Measurements from ENCODE around the gene LENG1.

LENG1 gene

GRCh38 chr19:54162241-54162805 is 2.8 kb upstream of the LENG1 start:
- peak; percentile 82 for DNase-seq

DNA sequence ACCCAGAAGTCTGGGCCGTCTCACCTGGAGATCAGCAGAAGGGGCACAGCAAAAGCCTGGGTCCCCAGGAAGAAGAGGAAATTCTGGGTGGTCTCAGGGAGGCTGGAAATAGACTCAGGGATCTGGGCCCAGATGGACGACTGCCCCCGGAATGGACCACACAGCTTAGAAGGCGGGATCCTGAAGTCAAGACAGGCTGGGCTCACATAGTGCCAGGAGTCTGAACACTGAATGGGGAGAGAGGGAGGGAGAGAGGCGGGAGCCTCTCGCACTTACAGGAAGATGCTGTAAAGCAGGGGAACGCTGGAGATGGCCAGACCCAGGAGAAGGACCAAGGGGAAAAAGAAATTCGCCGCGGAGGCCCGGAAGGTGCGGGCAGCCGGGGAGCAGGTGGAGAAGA is 1.3 kb upstream of the LENG1 start:
- no peak for DNase-seq

DNA sequence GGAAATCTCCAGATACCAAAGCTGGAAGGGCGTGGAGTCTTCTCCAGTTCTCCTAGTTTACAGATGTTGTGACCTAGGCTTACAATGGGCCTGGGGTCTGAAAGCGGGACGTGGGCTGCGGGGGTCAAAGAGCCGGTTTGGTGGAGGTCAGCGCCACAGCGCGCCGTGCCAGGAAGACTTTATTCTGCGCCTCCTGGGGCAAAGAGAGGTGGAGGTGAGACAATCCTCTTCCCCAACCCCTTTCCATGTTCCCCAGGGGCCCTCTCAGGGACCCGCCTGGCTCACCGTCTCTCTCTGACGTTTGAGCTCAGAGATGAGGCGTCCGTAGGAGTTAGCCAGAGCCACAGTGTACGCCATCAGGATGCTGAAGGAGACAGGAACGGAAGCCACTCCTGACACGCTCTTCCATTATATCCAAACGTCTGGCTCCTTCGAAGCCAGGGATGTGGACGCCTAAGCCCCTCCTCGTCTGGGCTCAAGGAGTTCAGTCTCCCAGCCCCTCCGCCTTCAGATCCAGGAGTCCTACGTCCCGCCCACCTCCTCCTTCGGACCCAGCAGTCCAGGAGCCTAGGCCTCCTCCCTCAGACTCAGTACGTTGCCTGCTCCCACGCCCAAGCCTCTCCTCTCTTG is 776 bp upstream of the LENG1 start:
- DNase-seq, result no peak

GRCh38 chr19:54158812-54159351 is 639 bp downstream of the LENG1 start:
- peak; percentile 24 for DNase-seq

DNA sequence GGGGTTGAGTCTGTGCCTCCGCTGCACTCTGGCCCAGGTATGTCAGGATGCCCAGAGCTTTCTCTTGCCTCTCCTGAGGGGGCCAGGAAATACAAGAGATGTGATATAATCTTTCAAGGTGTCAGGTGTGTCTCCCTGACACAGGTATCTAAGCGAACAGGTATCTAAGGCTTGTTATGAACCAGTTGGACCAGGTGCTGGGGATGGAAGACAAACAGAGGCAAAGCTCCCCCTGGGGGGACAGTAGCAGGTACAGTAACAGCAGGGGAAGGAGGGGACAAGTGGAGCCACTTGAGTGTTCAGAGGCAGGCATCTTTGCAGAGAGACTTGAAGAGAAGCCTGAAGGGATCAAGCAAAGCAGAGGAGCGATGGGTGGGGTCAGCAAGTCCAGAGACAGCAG is 2.6 kb downstream of the LENG1 start:
- DNase-seq, result no peak

GRCh38 chr19:54156490-54156889 is 3.0 kb downstream of the LENG1 start:
- no peak for DNase-seq

DNA sequence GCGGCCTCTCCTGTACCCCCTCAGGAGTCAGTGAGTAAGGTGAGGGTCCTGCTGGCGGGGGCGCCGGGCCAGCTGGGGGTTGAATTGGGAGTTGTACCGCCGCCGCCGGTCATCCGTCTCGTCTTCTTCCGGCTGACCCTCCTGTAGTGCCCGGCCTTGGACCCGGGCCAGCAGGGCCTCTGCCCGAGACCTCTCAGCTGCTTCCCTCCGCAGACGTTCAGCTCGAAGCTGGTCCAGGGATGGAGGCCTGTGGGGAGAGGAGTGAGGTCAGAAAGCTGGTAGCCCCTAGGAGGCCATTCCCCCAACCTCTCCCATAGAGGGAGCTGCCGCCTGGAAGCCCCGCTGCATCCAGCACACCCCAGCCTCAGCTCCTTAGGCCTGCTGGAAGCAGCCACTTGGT is 3.8 kb downstream of the LENG1 start:
- DNase-seq, result no peak

DNA sequence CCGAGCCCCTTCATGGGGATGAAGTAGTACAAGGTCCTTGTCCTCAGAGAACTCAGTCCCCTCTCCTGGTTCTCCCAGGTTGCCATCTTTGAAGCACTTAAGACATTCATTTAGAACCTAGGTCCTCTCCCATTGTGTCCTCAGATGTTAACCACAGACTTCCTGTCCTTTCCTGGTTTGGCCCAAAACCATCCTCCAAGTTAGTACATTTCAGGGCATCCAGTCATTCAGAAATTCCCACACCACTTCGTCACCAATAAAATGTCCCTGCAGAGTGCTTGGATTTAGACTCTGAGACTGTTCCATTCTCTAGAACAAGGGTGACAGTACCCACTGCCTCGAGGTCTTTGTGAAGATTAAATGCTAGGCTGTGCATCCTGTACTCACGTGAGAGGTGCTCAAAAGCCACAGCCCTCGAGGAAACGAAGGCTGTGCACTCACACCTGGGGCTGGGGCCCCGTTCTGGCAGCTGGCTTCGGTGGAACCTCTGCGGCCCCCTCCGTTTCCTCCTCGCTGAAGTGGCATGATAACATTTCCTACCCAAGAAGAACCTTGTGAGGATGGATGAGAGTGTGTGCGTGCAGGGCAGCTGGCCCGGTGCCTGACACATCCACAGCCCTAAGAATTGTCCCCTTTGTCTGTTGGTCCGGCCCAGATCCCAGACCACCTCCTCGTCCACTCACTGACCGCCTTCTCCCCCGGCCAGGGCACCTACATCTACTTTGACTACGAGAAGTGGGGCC is 4.7 kb downstream of the LENG1 start:
- no peak for DNase-seq

DNA sequence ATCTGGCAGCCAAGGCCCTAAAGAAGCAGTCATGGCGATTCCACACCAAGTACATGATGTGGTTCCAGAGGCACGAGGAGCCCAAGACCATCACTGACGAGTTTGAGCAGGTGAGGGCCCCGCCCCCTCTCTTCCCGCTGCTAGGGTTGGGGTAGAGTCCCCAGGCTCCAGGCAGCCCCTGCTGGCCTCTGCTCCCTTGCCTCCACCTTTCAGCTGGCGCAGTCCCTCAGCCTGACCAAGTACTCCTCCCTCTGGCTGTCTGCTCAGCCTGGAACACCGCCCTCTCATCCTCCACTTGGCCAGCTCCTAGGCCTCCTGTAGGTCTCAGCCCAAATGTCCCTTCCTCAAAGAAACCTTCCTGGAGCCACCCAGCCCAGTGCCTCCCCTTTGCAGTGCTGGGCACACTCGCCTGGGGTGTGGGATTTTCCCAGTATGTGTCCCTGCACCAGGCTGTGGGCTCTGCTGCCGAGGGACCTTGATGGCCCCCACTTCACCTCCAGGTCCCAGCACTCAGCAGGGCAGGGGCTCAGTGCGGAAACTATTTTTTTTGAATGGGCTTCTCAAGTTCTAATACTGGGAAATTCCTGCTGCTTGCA is 5.7 kb downstream of the LENG1 start:
- no peak for DNase-seq

DNA sequence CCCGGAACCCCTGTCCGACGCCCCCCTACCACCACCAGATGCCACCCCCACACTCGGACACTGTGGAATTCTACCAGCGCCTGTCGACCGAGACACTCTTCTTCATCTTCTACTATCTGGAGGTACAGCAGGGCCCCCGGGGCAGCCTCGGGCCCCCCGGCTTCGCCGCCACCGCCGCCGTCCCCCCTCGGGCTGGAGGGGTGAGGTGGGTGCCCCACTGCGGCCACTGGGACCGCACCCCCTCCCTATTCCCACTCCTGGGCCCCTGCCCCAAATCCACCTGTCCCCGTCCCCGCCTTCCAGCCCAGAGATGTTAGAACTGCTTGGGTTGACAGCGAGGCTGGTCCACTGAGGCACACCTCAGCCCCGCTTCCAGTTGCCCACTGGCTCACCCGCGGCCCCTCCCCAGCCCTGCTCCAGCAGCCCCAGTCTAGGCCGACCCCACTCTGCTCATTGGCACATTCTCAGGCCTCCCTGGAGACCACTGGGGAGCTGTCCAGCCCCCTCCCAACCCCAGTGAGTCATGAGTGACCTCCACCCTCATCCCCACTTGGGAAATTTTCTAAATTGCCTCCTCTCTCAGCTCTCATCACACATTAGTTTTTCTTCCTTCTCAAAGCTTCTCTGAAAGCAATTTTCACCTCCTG is 6.5 kb downstream of the LENG1 start:
- no peak for DNase-seq

DNA sequence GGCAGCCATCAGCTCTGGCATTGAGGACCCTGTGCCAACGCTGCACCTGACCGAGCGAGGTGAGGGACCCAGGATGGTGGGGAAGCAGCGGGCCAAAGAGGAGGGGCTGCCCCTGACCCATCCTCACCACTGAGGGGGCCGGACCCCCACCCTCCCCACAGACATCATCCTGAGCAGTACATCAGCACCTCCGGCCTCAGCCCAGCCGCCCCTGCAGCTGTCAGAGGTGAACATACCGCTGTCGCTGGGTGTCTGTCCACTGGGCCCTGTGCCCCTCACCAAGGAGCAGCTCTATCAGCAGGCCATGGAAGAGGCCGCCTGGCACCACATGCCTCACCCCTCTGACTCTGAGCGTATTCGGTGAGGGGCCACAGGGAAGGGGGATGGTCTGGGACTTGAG is 7.3 kb downstream of the LENG1 start:
- DNase-seq, result no peak

DNA sequence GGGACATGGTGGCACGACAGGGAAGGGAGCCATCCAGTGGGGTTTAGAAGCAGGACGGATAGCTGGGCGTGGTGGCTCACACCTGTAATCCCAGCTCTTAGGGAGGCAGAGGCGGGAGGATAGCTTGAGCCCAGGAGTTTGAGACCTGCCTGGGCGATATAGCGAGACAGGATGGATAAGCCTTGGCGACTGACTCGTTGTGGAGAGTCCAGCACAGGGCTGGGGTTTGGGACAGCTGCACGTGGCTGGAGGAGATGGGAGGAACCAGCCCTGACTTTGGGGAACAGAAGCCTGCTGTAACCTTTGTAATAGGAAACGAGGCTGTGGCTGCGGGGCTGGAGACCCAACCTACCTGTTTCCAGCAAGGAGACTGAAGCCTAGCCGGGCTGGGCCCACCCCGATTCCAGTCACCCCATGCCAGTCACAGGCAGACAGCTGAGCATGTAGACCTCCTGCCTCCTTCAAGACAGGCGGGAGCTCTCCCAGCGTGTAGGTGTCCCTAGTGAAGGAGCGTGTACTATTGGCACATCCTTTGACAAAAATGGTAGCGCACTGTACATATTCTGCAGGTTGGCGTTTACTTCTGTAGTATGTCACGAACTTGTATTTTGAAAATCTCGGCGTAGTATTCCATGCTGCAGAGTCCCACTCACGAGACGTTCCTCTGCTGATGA is 8.0 kb downstream of the LENG1 start:
- no peak for DNase-seq

DNA sequence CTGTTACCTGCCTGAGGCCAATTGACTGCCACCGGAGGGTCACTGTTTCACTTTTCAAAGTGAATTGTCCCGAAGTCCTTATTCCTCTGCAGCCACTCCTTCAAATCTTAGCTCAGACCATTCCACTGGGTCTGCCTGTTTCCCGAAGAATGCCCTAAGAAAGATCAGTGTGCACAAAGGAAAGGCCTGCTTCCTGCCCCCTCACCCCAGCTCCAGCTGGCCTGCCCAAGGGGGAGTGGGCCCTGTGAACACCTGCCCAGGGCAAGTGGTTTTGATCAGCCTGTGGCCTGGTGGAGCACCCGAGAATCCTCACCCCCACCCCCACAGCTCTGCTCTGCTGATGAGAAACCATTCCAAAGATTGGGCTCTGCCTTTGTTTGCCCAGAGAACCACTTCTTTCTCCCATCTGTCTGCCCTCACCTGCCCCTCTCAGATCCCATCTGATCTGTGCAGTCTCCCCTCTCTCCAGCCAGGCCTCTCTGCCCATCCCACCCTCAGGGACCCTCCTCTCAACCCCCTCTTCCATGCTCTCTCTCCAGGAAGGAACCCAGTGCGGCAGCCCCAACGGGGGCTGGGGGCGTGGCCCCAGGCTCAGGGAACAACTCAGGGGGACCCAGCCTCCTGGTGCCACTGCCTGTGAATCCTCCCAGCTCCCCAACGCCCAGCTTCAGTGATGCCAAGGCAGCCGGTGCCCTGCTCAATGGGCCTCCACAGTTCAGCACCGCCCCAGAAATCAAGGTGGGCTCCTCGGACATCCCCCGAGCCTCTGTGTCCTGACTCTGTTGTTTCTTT is 10.3 kb downstream of the LENG1 start:
- DNase-seq, result no peak

- DNase-seq, result no peak
Measured at GRCh38 chr19:54148158-54148557, 11.4 kb downstream of the LENG1 start.

DNA sequence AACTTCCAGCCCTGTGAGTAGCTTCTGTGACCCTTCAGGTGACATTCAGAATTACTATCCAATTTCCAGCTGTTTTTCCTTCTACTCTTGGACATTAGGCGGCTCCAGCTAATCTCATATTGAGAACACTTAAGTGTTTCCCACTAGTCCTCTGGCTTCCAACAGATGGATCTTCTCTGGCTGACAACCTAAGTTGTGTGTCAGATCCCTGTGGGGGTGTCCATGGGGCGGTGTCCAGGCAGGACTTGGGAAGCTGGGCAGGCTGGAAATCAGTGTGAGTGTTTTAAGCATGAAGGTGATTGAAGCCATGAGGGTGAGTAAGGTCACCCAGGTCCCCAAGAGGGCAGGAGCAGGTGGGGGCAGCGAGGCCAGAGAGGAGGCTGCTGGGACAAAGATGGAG is 11.8 kb downstream of the LENG1 start:
- no peak for DNase-seq

DNA sequence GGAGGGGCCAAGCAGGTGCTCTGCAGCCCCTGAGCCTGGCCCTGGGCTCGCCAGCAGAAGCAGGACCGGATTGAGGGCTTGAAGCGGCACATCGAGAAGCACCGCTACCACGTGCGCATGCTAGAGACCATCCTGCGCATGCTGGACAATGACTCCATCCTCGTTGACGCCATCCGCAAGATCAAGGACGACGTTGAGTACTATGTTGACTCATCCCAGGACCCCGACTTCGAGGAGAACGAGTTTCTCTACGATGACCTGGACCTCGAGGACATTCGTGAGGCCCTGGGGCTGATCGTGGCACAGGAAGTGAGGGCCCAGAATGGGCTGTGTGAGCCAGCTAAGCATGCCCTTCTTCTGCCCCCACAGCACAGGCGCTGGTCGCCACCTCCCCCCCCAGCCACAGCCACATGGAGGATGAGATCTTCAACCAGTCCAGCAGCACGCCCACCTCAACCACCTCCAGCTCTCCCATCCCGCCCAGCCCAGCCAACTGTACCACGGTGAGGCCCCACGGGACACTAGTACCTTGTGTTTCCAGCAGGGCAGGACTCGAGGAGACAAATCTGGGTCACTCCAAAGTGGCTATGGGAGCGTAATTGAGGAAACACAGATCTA is 13.9 kb downstream of the LENG1 start:
- no peak for DNase-seq

DNA sequence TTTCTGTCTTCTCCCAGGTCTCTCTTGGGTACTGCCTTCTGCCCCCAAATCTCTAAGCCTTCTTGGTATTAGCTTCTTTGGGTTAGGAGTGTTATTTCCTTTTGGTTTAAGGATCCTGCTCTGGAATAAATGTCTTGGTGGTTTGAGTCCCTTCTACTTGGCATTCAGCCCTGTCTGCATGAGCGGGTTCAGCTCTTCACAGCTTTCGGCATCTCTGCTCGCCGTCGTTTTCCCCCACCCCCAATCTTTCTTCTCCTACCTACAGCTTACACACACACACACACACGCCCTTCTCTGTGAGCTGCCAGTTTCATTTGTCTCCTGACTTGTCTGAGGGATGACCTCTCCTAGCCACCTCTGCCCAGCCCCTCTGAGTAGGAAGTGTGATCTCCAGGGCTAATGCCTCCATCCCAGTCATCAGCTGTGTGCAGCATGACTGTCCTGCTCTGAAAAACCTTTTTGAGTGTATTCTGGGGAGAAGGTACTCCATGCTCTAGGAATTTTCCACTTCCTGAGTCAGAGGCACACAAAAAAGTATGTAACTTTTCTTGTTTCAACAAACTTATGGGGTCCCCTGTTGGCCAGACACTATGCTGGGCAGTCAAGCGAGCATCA is 17.2 kb downstream of the LENG1 start:
- no peak for DNase-seq

DNA sequence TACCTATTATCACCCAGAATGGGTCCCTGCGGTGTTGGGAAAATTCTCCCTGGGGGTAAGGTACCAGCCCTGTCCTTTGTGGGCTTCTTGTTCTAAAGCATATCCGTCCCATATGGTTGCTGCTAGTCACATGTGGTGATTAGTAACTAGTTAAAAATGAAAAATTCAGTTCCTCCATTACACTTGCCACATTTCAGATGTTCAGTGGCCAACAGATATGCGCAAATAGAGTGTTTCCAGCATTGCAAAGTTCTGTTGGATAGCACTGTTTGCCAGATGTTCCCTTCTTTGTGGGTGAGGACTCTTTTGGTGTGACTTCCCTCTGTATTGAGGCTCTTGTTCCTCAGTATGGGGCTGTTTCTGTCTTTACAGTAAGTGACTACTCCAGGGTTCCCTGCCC is 18.2 kb downstream of the LENG1 start:
- no peak for DNase-seq

- peak; percentile 37 for DNase-seq
Measured at GRCh38 chr19:54138489-54139256, 20.8 kb downstream of the LENG1 start.

Data from stimulated activated naive CD4-positive, alpha-beta T cell treated with Interleukin-2 at 50 U/mL for 16 hours (primary cell).